Thoracic aorta (tissue), 2 donors: Measurements from ENCODE around the gene DIPK2A. TPM values are rescaled to one million over a fixed set of nuclear protein-coding genes. Genes with fewer than 3 reads are reported as not detected.

Experiments
- ATAC-seq: fragments of 150-250 bp; one replicate; pipeline ENCODE4 v1.8.0; 2017; ENCODE audit warnings: low read depth; ENCODE audit not compliant: insufficient number of reproducible peaks, low FRiP score
- DNase-seq: peaks from one replicate; pipeline ENCODE4 v3.0.0-alpha.2; 2020; ENCODE audit warnings: low spot score
- H3K27ac ChIP-seq, 2 donors: fragments of 200-600 bp; sonication (generic); 1 replicate in 1 of 2; 2 replicates in 1 of 2; pipeline ENCODE4 v1.5.1; 2016; ENCODE audit warnings: mild to moderate bottlenecking in 2 of 2, moderate library complexity in 2 of 2
- H3K27me3 ChIP-seq: fragments of 200-600 bp; sonication (generic); replicated peaks from 2 replicates; pipeline ENCODE4 v1.6.0; 2016; ENCODE audit warnings: mild to moderate bottlenecking; ENCODE audit not compliant: insufficient read depth
- H3K36me3 ChIP-seq: fragments of 200-600 bp; sonication (generic); one replicate; pipeline ENCODE4 v1.5.1; 2016
- H3K4me1 ChIP-seq, 2 donors: fragments of 200-600 bp; sonication (generic); 1 replicate in 1 of 2; 2 replicates in 1 of 2; pipeline versions ENCODE4 v1.5.1 to v1.6.0; 2016; ENCODE audit warnings: low read depth in 2 of 2, mild to moderate bottlenecking in 1 of 2; ENCODE audit not compliant: control insufficient read depth in 1 of 2
- H3K4me3 ChIP-seq: fragments of 200-600 bp; sonication (generic); 2 replicates; pipeline ENCODE4 v1.5.1; 2016; ENCODE audit warnings: mild to moderate bottlenecking
- H3K9me3 ChIP-seq: fragments of 200-600 bp; sonication (generic); 2 replicates; pipeline ENCODE4 v1.5.1; 2016
- total RNA-seq, 2 donors: library from RNA; depleted of rRNA; stranded (reverse); fragments of >200 nt; gene quantifications; one replicate each; pipeline versions ENCODE4 v1.1.0 to v1.2.3, GENCODE V29; 2016
- TF ChIP-seq, protein P1 (sequence below): fragments of 200-600 bp; sonication (generic); IDR thresholded peaks from one replicate; pipeline ENCODE4 v1.5.1; 2019; ENCODE audit warnings: antibody characterized with exemption

DIPK2A gene
- 10 to 100 TPM; 51.1 to 87.1 TPM for total RNA-seq

DNA sequence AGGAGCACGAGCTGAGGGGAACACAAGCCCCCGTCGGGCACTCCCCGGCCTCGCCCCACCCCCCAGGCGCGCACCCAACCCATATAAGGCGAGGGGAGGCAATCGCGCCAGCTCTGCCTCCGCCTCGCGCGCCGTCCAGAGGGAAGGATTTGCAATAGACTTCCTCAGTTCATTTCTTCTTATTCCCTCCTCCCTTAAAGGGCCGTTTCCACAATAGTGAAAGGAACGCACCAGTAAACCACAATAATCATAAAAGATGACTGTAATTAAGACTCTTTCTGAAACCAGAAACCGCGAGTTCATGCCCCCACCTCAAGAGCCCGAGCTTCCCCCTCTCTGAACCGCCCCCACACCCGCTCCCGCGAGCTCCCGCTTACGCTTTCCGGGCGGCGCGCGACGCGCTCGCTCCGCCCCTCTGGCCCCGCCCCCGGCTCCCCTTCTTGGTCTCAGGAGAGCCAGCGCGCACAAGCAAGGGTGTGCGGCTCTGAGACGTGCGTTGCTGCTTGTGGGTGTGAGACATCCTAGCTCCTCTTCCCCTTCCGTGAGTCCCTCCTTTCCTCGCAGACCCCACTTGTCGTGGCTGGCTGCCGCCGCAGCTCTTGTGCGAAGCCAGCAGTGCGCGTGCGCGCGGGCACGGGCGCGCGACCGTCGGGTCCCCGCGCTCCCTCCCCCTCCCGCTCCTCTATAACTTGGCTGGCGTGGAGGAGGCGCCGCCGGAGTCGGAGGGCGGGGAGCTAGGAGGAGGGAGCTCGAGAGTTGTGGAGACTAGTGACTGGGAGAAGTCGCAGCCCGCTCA is at the start of gene DIPK2A:
DIPK2A (plus strand) TSS at position 465 of the 796 bp plus-strand sequence. CDS start 510 bp downstream, outside the sequence.
- Histone ChIP-seq H3K36me3 (no peaks in the 10 kb centered on the region), H3K27ac (peak within 1 kb of the TSS; percentile 96 to 97), H3K9me3 (no peaks in the 10 kb centered on the region), H3K4me1 (peaks cover 8 to 16% of the 10 kb centered on the region in 2 donors), H3K4me3 (peak within 1 kb of the TSS; percentile 83), H3K27me3 (no peaks in the 10 kb centered on the region)
- ATAC-seq (peak; percentile 96), DNase-seq (peak; percentile 88)
- TF ChIP-seq, protein P1, sequence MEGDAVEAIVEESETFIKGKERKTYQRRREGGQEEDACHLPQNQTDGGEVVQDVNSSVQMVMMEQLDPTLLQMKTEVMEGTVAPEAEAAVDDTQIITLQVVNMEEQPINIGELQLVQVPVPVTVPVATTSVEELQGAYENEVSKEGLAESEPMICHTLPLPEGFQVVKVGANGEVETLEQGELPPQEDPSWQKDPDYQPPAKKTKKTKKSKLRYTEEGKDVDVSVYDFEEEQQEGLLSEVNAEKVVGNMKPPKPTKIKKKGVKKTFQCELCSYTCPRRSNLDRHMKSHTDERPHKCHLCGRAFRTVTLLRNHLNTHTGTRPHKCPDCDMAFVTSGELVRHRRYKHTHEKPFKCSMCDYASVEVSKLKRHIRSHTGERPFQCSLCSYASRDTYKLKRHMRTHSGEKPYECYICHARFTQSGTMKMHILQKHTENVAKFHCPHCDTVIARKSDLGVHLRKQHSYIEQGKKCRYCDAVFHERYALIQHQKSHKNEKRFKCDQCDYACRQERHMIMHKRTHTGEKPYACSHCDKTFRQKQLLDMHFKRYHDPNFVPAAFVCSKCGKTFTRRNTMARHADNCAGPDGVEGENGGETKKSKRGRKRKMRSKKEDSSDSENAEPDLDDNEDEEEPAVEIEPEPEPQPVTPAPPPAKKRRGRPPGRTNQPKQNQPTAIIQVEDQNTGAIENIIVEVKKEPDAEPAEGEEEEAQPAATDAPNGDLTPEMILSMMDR = no peak

- DNase-seq = no peak
- Histone ChIP-seq H3K27me3 (no peaks in the 10 kb centered on the region), H3K9me3 (no peaks in the 10 kb centered on the region), H3K4me3 (no peak overlapping the region), H3K27ac (no peak overlapping the region), H3K4me1 (no peaks in the 10 kb centered on the region), H3K36me3 (no peaks in the 10 kb centered on the region)
- no peak for ATAC-seq
- TF ChIP-seq, protein P1 = no peak
Observed at GRCh38 chr3:143924522-143925285, 46.9 kb upstream of the DIPK2A start.

- H3K4me1 ChIP-seq = no peaks in the 10 kb centered on the region
- ATAC-seq (no peak), DNase-seq (no peak)
- H3K27ac ChIP-seq = no peak overlapping the region
- no peak overlapping the region for H3K4me3 ChIP-seq
- H3K27me3 ChIP-seq = no peaks in the 10 kb centered on the region
- H3K36me3 ChIP-seq = no peaks in the 10 kb centered on the region
- H3K9me3 ChIP-seq = no peaks in the 10 kb centered on the region
- TF ChIP-seq, protein P1 = no peak
Observed at GRCh38 chr3:143928056-143928455, 43.6 kb upstream of the DIPK2A start.

GRCh38 chr3:143928541-143929255 is 42.9 kb upstream of the DIPK2A start:
- Histone ChIP-seq H3K36me3 (no peaks in the 10 kb centered on the region), H3K9me3 (no peaks in the 10 kb centered on the region), H3K4me1 (no peaks in the 10 kb centered on the region), H3K27ac (no peak overlapping the region), H3K27me3 (no peaks in the 10 kb centered on the region), H3K4me3 (no peak overlapping the region)
- DNase-seq = no peak
- TF ChIP-seq, protein P1 = no peak
- no peak for ATAC-seq

DNA sequence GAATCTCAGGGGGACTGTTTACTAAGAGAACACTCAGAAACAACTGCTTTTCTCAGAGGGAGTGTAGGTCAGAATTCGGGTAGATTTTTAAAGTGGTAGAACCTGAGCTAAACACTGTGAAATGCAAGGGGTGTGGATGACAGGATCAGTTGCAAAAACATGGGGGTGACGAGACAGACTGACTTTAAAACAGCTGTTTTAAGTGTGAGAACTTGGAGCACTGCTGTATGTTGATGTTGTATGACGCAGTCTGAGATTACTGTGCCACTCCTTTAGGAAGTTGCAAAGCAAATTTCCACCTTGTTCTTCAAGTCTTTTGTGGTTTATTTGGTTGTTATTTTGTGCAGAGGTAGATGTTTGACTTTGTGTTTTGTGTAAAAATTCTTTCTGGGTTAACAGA is 36.8 kb upstream of the DIPK2A start:
- Histone ChIP-seq H3K27me3 (no peaks in the 10 kb centered on the region), H3K4me3 (no peak overlapping the region), H3K36me3 (no peaks in the 10 kb centered on the region), H3K4me1 (no peaks in the 10 kb centered on the region), H3K27ac (no peak overlapping the region), H3K9me3 (no peaks in the 10 kb centered on the region)
- TF ChIP-seq, protein P1 = no peak
- DNase-seq = no peak
- ATAC-seq = no peak
